ENCODE results near the gene KCTD10. TPM values are rescaled to one million over a fixed set of nuclear protein-coding genes. Genes with fewer than 3 reads are reported as not detected.

Gene KCTD10
- total RNA-seq, 1 experiment from 2014 or later = 41.5 TPM

GRCh38 chr12:109489016-109489954 lies 12.2 kb upstream of the KCTD10 start:
- no peak overlapping the region for H3K27ac Mint-ChIP-seq (ENCODE audit: unreplicated experiment)
- peaks cover 23% of the 10 kb centered on the region for H3K36me3 Mint-ChIP-seq (ENCODE audit: insufficient read depth, unreplicated experiment)
- H3K9me3 ChIP-seq = no peaks in the 10 kb centered on the region
- no peaks in the 10 kb centered on the region for H3K9me3 Mint-ChIP-seq (ENCODE audit: unreplicated experiment)
- no peak for DNase-seq
- CTCF ChIA-PET = no interaction called here
- no peaks in the 10 kb centered on the region for H3K4me1 ChIP-seq
- H3K27me3 ChIP-seq (replicated peaks; ENCODE audit: control insufficient read depth, insufficient read depth, low read length) = no peaks in the 10 kb centered on the region
- H3K4me3 Mint-ChIP-seq (ENCODE audit: unreplicated experiment) = no peak overlapping the region
- no peaks in the 10 kb centered on the region for H3K27me3 Mint-ChIP-seq (ENCODE audit: insufficient read depth, unreplicated experiment)
- H3K36me3 ChIP-seq (ENCODE audit: control insufficient read depth, insufficient read depth, low read length) = no peaks in the 10 kb centered on the region; the same call in 1 of the 2 replicates
- H3K4me1 Mint-ChIP-seq (ENCODE audit: low read depth, unreplicated experiment) = no peaks in the 10 kb centered on the region
- intact Hi-C loops (cut with micrococcal nuclease; ENCODE audit: unreplicated experiment) = no loop called here
- no TSS peak for BruUV-seq (replicated peaks)
- POLR2A ChIA-PET = no interaction called here
- no peak for TF ChIP-seq CTCF (IDR thresholded peaks at IDR 0.05; ENCODE audit: insufficient read depth in 1 of 2, low read depth in 1 of 2, low read length in 1 of 2, severe bottlenecking in 1 of 2, unreplicated experiment in 1 of 2)
- H3K4me3 ChIP-seq (ENCODE audit: low read depth, low read length) = no peak overlapping the region

DNA sequence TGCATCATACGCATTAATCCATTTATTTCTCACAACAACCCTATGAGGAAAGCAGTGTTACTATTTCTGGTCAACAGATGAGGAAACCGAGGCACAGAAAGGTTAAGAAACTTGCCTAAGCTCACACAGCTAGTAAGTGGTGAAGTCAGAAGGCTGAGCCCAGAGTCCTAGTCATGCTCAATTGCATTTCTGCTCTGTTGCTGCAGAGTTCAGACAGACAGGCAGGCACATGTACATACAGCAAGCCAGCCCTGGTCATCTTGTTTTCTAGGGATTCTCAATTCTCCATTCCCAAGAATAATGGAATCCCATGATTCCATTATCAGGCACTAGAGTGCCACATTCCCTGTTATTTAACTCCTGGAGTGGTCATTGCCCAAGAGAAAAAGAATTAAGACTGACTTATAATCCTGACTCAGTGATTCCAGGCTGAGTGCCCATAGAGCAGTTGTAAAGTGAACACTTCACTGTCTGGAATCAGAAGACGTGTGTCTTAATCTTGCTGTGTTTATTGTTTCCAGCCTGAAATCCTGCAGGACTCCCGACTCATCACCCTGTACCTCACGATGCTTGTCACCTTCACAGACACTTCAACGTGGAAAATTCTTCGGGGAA lies 11.1 kb upstream of the KCTD10 start:
- CTCF ChIA-PET = no interaction called here
- no TSS peak for BruUV-seq (replicated peaks)
- Mint-ChIP-seq H3K4me3 (ENCODE audit: unreplicated experiment) (no peak overlapping the region), H3K9me3 (ENCODE audit: unreplicated experiment) (no peaks in the 10 kb centered on the region), H3K27ac (ENCODE audit: unreplicated experiment) (no peak overlapping the region), H3K4me1 (ENCODE audit: low read depth, unreplicated experiment) (no peaks in the 10 kb centered on the region), H3K27me3 (ENCODE audit: insufficient read depth, unreplicated experiment) (no peaks in the 10 kb centered on the region), H3K36me3 (ENCODE audit: insufficient read depth, unreplicated experiment) (peaks cover 30% of the 10 kb centered on the region)
- POLR2A ChIA-PET = no interaction called here
- Histone ChIP-seq H3K4me3 (ENCODE audit: low read depth, low read length) (no peak overlapping the region), H3K36me3 (ENCODE audit: control insufficient read depth, insufficient read depth, low read length) (no peaks in the 10 kb centered on the region; the same call in 1 of the 2 replicates), H3K9me3 (no peaks in the 10 kb centered on the region), H3K27me3 (replicated peaks; ENCODE audit: control insufficient read depth, insufficient read depth, low read length) (no peaks in the 10 kb centered on the region), H3K4me1 (no peaks in the 10 kb centered on the region)
- no peak for TF ChIP-seq CTCF (IDR thresholded peaks at IDR 0.05; ENCODE audit: insufficient read depth in 1 of 2, low read depth in 1 of 2, low read length in 1 of 2, severe bottlenecking in 1 of 2, unreplicated experiment in 1 of 2)
- intact Hi-C loops (cut with micrococcal nuclease; ENCODE audit: unreplicated experiment) = no loop called here
- no peak for DNase-seq

GRCh38 chr12:109487181-109488050 lies 10.3 kb upstream of the KCTD10 start:
- ChIA-PET POLR2A (no interaction called here), CTCF (no interaction called here)
- no peak for TF ChIP-seq CTCF (IDR thresholded peaks at IDR 0.05; ENCODE audit: insufficient read depth in 1 of 2, low read depth in 1 of 2, low read length in 1 of 2, severe bottlenecking in 1 of 2, unreplicated experiment in 1 of 2)
- H3K36me3 Mint-ChIP-seq (ENCODE audit: insufficient read depth, unreplicated experiment) = peaks cover 31% of the 10 kb centered on the region
- no TSS peak for BruUV-seq (replicated peaks)
- no peaks in the 10 kb centered on the region for H3K9me3 Mint-ChIP-seq (ENCODE audit: unreplicated experiment)
- Histone ChIP-seq H3K9me3 (no peaks in the 10 kb centered on the region), H3K4me3 (ENCODE audit: low read depth, low read length) (no peak overlapping the region), H3K36me3 (ENCODE audit: control insufficient read depth, insufficient read depth, low read length) (no peaks in the 10 kb centered on the region; the same call in 1 of the 2 replicates), H3K27me3 (replicated peaks; ENCODE audit: control insufficient read depth, insufficient read depth, low read length) (no peaks in the 10 kb centered on the region), H3K4me1 (no peaks in the 10 kb centered on the region)
- no peak for DNase-seq
- no peaks in the 10 kb centered on the region for H3K27me3 Mint-ChIP-seq (ENCODE audit: insufficient read depth, unreplicated experiment)
- no peak overlapping the region for H3K4me3 Mint-ChIP-seq (ENCODE audit: unreplicated experiment)
- no peaks in the 10 kb centered on the region for H3K4me1 Mint-ChIP-seq (ENCODE audit: low read depth, unreplicated experiment)
- intact Hi-C loops (cut with micrococcal nuclease; ENCODE audit: unreplicated experiment) = no loop called here
- H3K27ac Mint-ChIP-seq (ENCODE audit: unreplicated experiment) = no peak overlapping the region

Data from Caco-2 (cell line).